Mesenchymal stem cell (in vitro differentiated cells and primary cell): ENCODE measurements around the gene SFXN5.

ENCODE experiments used
- DNase-seq: peaks from one replicate; pipeline ENCODE4 v3.0.0-alpha.2; 2013
- H2AFZ ChIP-seq: one replicate; pipeline ENCODE4 v1.6.1; 2013; ENCODE audit warnings: low read depth, mild to moderate bottlenecking, control low read depth, inconsistent platforms, low read length, moderate library complexity
- H2AK5ac ChIP-seq: 2 replicates; pipeline ENCODE4 v1.6.1; 2013; ENCODE audit warnings: low read length, moderate library complexity, mild to moderate bottlenecking, inconsistent platforms; ENCODE audit not compliant: severe bottlenecking
- H2BK120ac ChIP-seq: one replicate; pipeline ENCODE4 v1.6.1; 2013; ENCODE audit warnings: low read depth, mild to moderate bottlenecking, inconsistent platforms, low read length, moderate library complexity
- H2BK12ac ChIP-seq, 2 experiments: one replicate each; pipeline ENCODE4 v1.6.1; 2013; ENCODE audit warnings: inconsistent platforms in 2 of 2, low read length in 2 of 2, mild to moderate bottlenecking in 2 of 2, moderate library complexity in 2 of 2, control low read depth in 1 of 2
- H2BK15ac ChIP-seq: one replicate; pipeline ENCODE4 v1.6.1; 2013; ENCODE audit warnings: mild to moderate bottlenecking, low read depth, inconsistent platforms; ENCODE audit not compliant: poor library complexity, severe bottlenecking
- H2BK5ac ChIP-seq: 2 replicates; pipeline ENCODE4 v1.6.1; 2013; ENCODE audit warnings: low read depth, mild to moderate bottlenecking, low read length, control low read depth, inconsistent platforms; ENCODE audit not compliant: poor library complexity, severe bottlenecking
- H3K14ac ChIP-seq, 2 experiments: one replicate each; pipeline ENCODE4 v1.6.1; 2013; ENCODE audit warnings: inconsistent platforms in 2 of 2, low read length in 2 of 2, control low read depth in 1 of 2, mild to moderate bottlenecking in 1 of 2, moderate library complexity in 1 of 2
- H3K18ac ChIP-seq, 2 experiments: one replicate each; pipeline ENCODE4 v1.6.1; 2013; ENCODE audit warnings: inconsistent platforms in 2 of 2, low read length in 2 of 2, control low read depth in 1 of 2, low read depth in 1 of 2, mild to moderate bottlenecking in 1 of 2
- H3K23ac ChIP-seq, 2 experiments: one replicate each; pipeline ENCODE4 v1.6.1; 2013; ENCODE audit warnings: inconsistent platforms in 2 of 2, low read length in 2 of 2, mild to moderate bottlenecking in 2 of 2, moderate library complexity in 2 of 2, control low read depth in 1 of 2
- H3K27ac ChIP-seq: 2 replicates; pipeline ENCODE4 v1.5.1; 2013; ENCODE audit warnings: mild to moderate bottlenecking, moderate library complexity, low read length, control low read depth, inconsistent platforms; ENCODE audit not compliant: poor library complexity, severe bottlenecking
- H3K27me3 ChIP-seq, 2 experiments: 2 replicates each; pipeline versions ENCODE4 v1.6.1 to v1.7.0; 2013; ENCODE audit warnings: low read length in 2 of 2, mild to moderate bottlenecking in 2 of 2, moderate library complexity in 2 of 2, control low read depth in 1 of 2, inconsistent platforms in 1 of 2; ENCODE audit not compliant: control insufficient read depth in 1 of 2, insufficient read depth in 1 of 2
- H3K36me3 ChIP-seq, 2 experiments: 2 replicates each; pipeline versions ENCODE4 v1.6.1 to v1.7.0; 2013; ENCODE audit warnings: low read length in 2 of 2, control low read depth in 1 of 2, inconsistent platforms in 1 of 2, low read depth in 1 of 2, mild to moderate bottlenecking in 1 of 2; ENCODE audit not compliant: insufficient read depth in 2 of 2, control insufficient read depth in 1 of 2
- H3K4ac ChIP-seq, 2 experiments: one replicate each; pipeline ENCODE4 v1.6.1; 2013; ENCODE audit warnings: inconsistent platforms in 2 of 2, low read length in 2 of 2, mild to moderate bottlenecking in 2 of 2, moderate library complexity in 2 of 2, control low read depth in 1 of 2, low read depth in 1 of 2
- H3K4me1 ChIP-seq: 2 replicates; pipeline ENCODE4 v1.6.1; 2013; ENCODE audit warnings: low read depth, low read length, control low read depth; ENCODE audit not compliant: control insufficient read depth, insufficient read depth
- H3K4me2 ChIP-seq: 2 replicates; pipeline ENCODE4 v1.6.1; 2013; ENCODE audit warnings: low read length, mild to moderate bottlenecking, inconsistent platforms; ENCODE audit not compliant: poor library complexity, severe bottlenecking
- H3K4me3 ChIP-seq, 2 experiments: 2 replicates each; pipeline versions ENCODE4 v1.5.1 to v1.7.0; 2013; ENCODE audit warnings: low read length in 2 of 2, mild to moderate bottlenecking in 2 of 2, control low read depth in 1 of 2, low read depth in 1 of 2; ENCODE audit not compliant: insufficient read depth in 1 of 2
- H3K79me1 ChIP-seq: replicated peaks from 2 replicates; pipeline ENCODE4 v1.6.1; 2013; ENCODE audit warnings: mild to moderate bottlenecking, control low read depth, low read length, inconsistent platforms; ENCODE audit not compliant: poor library complexity, severe bottlenecking
- H3K9ac ChIP-seq: 2 replicates; pipeline ENCODE4 v1.7.0; 2013; ENCODE audit warnings: mild to moderate bottlenecking, low read length, moderate library complexity
- H3K9me3 ChIP-seq: 2 replicates; pipeline ENCODE4 v1.7.0; 2013; ENCODE audit warnings: mild to moderate bottlenecking, low read length; ENCODE audit not compliant: control insufficient read depth
- H4K8ac ChIP-seq: one replicate; pipeline ENCODE4 v1.6.1; 2013; ENCODE audit warnings: inconsistent platforms, mild to moderate bottlenecking, low read length, moderate library complexity
- H4K91ac ChIP-seq: one replicate; pipeline ENCODE4 v1.6.1; 2013; ENCODE audit warnings: mild to moderate bottlenecking, low read length, inconsistent platforms
- WGBS: methylation state at CpG from one replicate; pipeline ENCODE4 v1.1.7; 2013; ENCODE audit warnings: mixed read lengths; 5-methylcytosine and 5-hydroxymethylcytosine counted together

SFXN5 gene

GRCh38 chr2:72954376-72955227 lies 116.9 kb downstream of the SFXN5 start:
- no peak overlapping the region for H3K4ac ChIP-seq
- H3K4me1 ChIP-seq, result peaks cover 2% of the 10 kb centered on the region
- no peaks in the 10 kb centered on the region for H3K79me1 ChIP-seq
- no peak overlapping the region for H2BK120ac ChIP-seq
- 90% methylated on average over 9 of the region's 12 CpGs for WGBS
- no peak overlapping the region for H2AK5ac ChIP-seq
- H2BK5ac ChIP-seq, result no peak overlapping the region
- no peak overlapping the region for H3K9ac ChIP-seq
- no peak overlapping the region for H4K91ac ChIP-seq
- no peak overlapping the region for H3K14ac ChIP-seq
- no peak overlapping the region for H3K4me2 ChIP-seq
- H3K36me3 ChIP-seq, result peaks cover 0 to 25% of the 10 kb centered on the region in 2 experiments
- no peaks in the 10 kb centered on the region for H3K9me3 ChIP-seq
- no peaks in the 10 kb centered on the region for H3K27me3 ChIP-seq
- DNase-seq, result no peak
- no peak overlapping the region for H3K23ac ChIP-seq
- H2BK15ac ChIP-seq, result no peak overlapping the region
- no peak overlapping the region for H2BK12ac ChIP-seq
- no peak overlapping the region for H4K8ac ChIP-seq
- H3K18ac ChIP-seq, result no peak overlapping the region
- H3K27ac ChIP-seq, result no peak overlapping the region
- no peak overlapping the region for H2AFZ ChIP-seq
- H3K4me3 ChIP-seq, result no peak overlapping the region

- 80% methylated on average over 1 of the region's 4 CpGs for WGBS
- H3K4me2 ChIP-seq, result no peak overlapping the region
- no peak overlapping the region for H2AFZ ChIP-seq
- H2BK120ac ChIP-seq, result no peak overlapping the region
- no peak overlapping the region for H4K8ac ChIP-seq
- H3K27ac ChIP-seq, result no peak overlapping the region
- H3K9me3 ChIP-seq, result no peaks in the 10 kb centered on the region
- H3K9ac ChIP-seq, result no peak overlapping the region
- H3K4me3 ChIP-seq, result no peak overlapping the region
- H3K4ac ChIP-seq, result no peak overlapping the region
- no peak overlapping the region for H4K91ac ChIP-seq
- H3K18ac ChIP-seq, result no peak overlapping the region
- no peak overlapping the region for H2AK5ac ChIP-seq
- H3K27me3 ChIP-seq, result no peaks in the 10 kb centered on the region
- peaks cover 2% of the 10 kb centered on the region for H3K4me1 ChIP-seq
- peaks cover 0 to 21% of the 10 kb centered on the region in 2 experiments for H3K36me3 ChIP-seq
- no peak overlapping the region for H2BK5ac ChIP-seq
- H3K23ac ChIP-seq, result no peak overlapping the region
- H2BK15ac ChIP-seq, result no peak overlapping the region
- H2BK12ac ChIP-seq, result no peak overlapping the region
- DNase-seq, result no peak
- H3K79me1 ChIP-seq, result no peaks in the 10 kb centered on the region
- no peak overlapping the region for H3K14ac ChIP-seq
These were observed 117.5 kb downstream of the SFXN5 start for GRCh38 chr2:72953976-72954375.

DNA sequence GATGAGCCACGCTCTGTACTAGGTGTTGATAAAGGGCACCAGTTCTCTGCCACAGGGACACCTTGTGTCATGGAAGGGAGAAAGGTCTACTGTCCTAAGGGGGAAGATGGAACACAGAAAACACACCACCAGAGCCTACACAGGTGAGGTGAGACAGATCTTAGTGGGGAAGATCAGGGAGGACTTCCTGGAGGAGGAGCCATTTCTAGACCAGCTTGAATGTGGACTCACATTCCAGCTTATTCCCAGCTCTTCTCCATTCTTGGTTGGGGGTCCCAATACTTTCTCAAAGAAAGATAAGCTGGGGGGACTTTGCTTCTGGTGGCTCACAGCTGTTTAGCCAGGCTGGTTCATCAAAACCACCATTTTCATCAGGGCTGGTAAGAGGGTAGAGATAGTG lies 118.0 kb downstream of the SFXN5 start:
- Histone ChIP-seq H2AFZ (no peak overlapping the region), H2AK5ac (no peak overlapping the region), H3K27me3 (no peaks in the 10 kb centered on the region), H3K4me2 (no peak overlapping the region), H3K9me3 (no peaks in the 10 kb centered on the region), H4K91ac (no peak overlapping the region), H3K4me1 (peaks cover 2% of the 10 kb centered on the region), H2BK120ac (no peak overlapping the region), H3K23ac (no peak overlapping the region), H2BK12ac (no peak overlapping the region), H3K4me3 (no peak overlapping the region), H3K79me1 (no peaks in the 10 kb centered on the region), H3K36me3 (peaks cover 0 to 17% of the 10 kb centered on the region in 2 experiments), H2BK5ac (no peak overlapping the region), H3K4ac (no peak overlapping the region), H3K18ac (no peak overlapping the region), H2BK15ac (no peak overlapping the region), H3K9ac (no peak overlapping the region), H4K8ac (no peak overlapping the region), H3K14ac (no peak overlapping the region), H3K27ac (no peak overlapping the region)
- 100% methylated on average over 1 of the region's 1 CpG for WGBS
- DNase-seq, result no peak

GRCh38 chr2:72952961-72953360 lies 118.6 kb downstream of the SFXN5 start:
- Histone ChIP-seq H2AFZ (no peak overlapping the region), H3K4me3 (no peak overlapping the region), H2BK12ac (no peak overlapping the region), H2BK5ac (no peak overlapping the region), H3K79me1 (no peaks in the 10 kb centered on the region), H2BK15ac (no peak overlapping the region), H3K4me1 (peaks cover 2% of the 10 kb centered on the region), H3K14ac (no peak overlapping the region), H2AK5ac (no peak overlapping the region), H3K9ac (no peak overlapping the region), H4K8ac (no peak overlapping the region), H3K4me2 (no peak overlapping the region), H3K4ac (no peak overlapping the region), H2BK120ac (no peak overlapping the region), H3K27me3 (no peaks in the 10 kb centered on the region), H3K23ac (no peak overlapping the region), H3K36me3 (peaks cover 0 to 14% of the 10 kb centered on the region in 2 experiments), H3K27ac (no peak overlapping the region), H3K9me3 (no peaks in the 10 kb centered on the region), H3K18ac (no peak overlapping the region), H4K91ac (no peak overlapping the region)
- DNase-seq, result no peak
- WGBS, result 98% methylated on average over 13 of the region's 14 CpGs
